Activated T-cell treated with anti-CD3 and anti-CD28 coated beads, Interleukin-2, amount 50 U/mL, for 48 hours (primary cell): ENCODE data around the gene LIMCH1.

ENCODE experiments used
- DNase-seq, 2 experiments: peaks; one replicate each; pipeline ENCODE4 v3.0.0-alpha.2; 2020

Gene LIMCH1

DNA sequence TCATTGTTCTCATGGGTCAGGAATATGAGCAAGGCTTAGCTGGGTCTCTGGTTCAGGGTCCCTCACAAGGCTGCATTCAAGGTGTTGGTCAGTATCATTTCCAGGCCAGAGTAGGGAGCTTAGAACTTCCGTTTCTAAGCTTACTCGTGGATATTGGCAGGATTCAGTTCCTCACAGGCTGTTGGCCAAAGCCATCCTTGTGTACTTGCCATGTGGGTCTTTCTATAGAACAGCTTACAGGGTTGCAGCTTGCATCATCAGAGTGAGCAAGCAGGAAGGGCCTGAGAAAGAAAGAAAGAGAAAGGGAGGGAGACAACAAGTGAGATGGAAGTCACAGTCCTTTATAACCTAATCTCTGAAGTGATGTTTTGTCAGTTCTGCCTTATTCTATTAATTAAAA, 5.1 kb upstream of the LIMCH1 start:
- DNase-seq = no peak

GRCh38 chr4:41533680-41534079, 4.3 kb upstream of the LIMCH1 start:
- no peak for DNase-seq

GRCh38 chr4:41534404-41534803, 3.6 kb upstream of the LIMCH1 start:
- DNase-seq = no peak

DNA sequence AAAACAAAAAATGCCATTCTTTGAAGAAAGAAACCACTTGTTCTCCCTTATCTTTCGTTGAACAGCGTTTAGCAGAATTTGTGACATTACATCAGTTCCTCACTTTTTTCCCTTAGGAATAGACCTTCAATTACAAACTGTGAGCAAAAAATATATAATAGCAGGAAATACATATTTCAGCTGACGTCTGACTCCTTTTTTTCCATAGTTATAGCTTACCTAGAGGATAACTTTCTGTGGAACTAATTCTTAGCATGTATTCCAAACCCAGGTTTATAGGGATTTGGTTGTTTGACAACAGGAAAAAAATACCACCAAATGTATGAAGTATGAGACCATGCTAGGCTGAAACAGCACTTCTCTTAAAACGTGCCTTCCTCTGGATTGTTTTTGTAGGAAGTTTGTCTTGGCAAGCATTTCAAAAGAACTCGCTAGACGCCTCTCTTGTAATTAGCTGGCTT, 2.0 kb upstream of the LIMCH1 start:
- no peak for DNase-seq

- no peak for DNase-seq
Observed at GRCh38 chr4:41537292-41537890, 566 bp upstream of the LIMCH1 start.

DNA sequence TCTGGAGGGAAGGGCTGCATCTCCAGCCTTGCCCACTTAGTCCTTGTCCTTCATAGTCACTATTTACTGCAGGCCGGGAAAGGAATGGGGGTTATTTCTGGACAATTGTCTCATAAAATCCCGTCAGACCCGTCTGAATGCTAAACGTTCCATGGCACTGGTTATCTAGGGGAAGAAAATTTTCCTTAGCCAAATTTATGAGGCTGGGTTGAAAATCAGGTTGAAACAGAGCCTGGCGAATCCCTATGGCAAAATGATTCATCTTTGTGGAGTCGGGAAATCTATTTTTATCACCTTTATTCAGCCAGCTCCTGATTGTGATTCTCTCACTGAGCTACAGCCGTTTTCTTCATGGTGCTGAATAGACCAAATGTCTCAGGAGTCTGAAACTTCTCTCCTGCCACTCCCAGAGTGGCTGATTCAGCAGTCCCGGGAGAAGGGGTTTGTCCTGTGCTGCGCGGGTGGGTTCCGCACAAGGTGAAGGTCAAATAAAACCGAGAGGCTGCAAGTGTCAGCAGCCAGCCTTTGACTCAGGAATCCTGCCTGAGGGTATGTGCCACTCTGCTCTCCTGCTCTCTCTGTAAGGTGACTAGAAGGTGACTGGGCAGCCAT, 1.0 kb downstream of the LIMCH1 start:
- DNase-seq = no peak

GRCh38 chr4:41539711-41540110, 1.8 kb downstream of the LIMCH1 start:
- DNase-seq = no peak

DNA sequence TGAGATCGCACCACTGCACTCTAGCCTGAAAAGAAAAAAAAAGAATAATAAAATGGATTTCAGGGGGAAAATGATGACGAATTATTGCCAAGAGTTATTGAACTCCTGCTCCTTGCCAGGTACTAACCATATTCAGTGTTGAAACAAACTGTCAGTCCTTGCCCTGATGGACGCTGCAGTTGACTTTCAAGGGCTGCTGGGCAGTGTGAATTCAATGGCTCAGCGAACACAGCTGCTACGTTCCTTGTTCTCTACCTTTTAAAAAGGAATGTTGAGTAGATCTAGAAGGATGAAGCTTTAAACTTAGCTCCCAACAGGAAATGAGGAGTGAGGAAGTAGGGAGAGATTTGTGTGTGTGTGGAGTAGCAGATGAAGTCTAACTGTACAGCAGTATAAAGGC, 2.7 kb downstream of the LIMCH1 start:
- no peak for DNase-seq

DNA sequence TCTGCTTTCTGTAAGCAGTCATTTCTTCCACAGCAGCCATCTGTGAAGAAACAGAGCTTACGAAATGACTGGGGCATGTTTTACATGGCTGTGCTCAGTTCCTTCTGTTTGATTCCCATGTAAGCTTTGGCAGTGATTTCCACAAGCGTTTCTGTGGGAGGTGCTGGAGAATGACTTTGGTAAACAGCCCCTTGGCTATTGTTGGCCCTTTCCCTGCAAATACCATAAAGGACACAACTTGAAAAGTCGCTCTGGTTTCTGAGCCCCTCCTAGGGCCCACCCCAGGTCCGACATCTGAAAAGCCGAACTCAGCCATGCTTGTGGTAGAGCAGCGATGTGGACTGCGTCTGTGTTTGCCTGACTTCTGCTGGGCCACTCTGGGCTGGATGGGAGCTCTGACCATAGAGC, 3.7 kb downstream of the LIMCH1 start:
- DNase-seq = no peak

DNA sequence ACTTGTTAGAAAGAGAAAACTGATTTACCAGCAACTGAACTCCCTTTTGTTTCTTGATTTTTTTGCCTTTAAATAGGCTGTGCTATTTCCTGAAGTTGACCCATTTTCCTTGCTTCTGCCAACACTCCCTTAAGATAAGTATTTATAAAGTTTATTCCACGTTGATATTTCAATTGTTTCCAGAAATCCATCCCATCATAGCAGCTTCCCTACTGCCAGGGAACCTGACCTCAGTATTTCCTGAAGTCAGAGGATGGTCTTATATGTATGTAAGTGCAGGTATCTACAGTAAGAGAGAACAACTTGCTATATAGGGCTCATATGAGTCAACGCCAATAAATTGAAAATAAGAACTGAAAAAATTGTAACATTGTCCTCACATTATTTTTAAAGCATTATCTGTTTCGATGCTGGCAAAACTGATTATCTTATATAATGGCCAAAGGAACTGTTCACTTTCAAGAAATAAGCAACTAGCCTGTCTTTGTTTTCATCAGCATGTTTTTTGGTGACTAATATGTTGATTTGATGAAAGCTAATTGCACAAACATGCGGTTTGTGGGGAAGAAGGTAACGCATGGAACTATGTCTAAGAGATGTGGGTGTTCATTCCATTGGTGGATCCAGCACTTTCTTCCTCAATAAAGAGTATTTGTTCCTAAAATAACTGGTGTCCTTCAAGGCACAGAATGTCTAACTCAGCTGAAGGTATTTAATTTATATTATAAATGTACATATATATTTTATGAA, 4.7 kb downstream of the LIMCH1 start:
- no peak for DNase-seq

DNA sequence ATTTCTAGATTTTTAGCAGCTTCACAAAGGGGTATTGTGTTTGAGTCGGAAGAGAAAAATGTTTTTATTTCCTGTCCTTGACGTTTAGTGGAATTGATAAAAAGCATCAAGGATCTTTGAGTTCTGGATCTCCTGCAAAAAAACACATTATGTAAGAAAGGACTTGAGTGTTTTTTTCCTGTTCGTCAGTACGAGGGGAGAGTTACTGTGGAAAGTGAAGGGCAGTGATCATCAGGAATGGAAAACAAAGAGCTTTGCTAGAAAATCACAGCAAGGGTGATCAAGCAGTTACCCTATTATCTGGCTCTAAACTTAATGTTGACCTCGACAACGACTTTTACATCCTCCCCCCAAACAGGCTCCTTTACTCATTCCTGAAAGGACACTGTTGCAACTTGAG, 7.3 kb downstream of the LIMCH1 start:
- DNase-seq = no peak

- no peak for DNase-seq
Observed at GRCh38 chr4:41546638-41547037, 8.7 kb downstream of the LIMCH1 start.

DNA sequence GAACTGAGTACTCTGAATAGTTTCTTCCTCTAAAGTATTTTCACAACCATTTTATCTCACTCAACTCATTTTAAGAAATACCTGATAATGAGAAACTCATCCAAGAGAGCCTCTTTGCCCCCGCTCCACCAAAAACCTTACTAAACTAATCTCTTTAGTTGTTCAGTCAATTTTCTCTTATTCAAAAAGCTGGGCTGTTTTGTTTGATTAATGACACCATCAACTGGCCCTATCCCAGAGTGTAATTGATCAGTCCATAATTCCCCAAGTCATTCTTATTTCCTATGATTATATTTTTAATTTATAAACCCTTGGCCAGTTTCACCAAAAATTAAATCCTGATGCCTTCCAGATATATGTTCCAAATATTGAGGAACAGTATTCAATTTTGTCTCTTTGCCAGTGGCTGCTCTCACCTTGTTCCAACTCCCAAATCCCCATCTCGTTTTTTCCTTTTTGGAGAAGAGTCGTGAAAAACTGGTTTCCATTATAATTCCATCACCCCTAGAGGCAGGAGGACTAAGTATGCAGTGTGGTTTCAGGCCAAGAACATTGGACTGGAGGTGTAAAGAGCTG, 10.4 kb downstream of the LIMCH1 start:
- DNase-seq = no peak

DNA sequence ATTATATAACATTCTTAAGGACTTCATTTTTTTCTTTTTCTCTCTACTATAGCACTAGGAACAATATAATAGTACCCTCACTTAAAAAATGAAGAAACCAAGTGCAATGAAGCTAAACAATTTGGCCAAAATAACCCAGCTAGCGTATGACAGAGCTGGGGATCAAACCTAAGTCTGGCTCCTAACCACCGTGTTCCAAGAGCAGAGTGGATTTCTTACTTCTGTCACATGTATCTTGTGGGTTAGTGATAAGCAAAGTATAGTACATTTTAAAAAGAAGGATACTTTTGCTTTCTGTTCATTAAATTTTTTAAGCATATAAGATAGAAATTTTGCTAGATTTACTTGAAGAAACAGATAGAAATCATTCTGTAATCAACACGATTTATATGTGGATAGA, 11.5 kb downstream of the LIMCH1 start:
- DNase-seq = no peak

GRCh38 chr4:41550308-41550707, 12.4 kb downstream of the LIMCH1 start:
- no peak for DNase-seq

DNA sequence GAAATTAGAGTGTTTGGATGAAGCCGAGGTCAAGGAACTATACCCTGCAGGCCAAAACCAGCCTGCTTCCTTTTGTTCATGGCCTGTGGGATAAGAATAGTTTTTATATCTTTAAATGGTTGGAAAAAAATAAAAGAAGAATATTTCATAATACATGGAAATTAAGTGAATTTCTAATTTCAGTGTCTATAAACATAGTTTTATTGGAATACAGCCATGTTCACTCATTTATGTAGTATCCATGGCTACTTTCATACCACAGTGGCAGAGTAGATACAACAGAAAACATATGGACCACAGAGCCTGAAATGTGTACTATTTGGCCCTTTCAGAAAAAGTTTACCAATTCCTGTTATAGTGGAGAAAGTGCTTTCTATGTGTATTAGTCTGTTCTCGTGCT, 13.6 kb downstream of the LIMCH1 start:
- no peak for DNase-seq

DNA sequence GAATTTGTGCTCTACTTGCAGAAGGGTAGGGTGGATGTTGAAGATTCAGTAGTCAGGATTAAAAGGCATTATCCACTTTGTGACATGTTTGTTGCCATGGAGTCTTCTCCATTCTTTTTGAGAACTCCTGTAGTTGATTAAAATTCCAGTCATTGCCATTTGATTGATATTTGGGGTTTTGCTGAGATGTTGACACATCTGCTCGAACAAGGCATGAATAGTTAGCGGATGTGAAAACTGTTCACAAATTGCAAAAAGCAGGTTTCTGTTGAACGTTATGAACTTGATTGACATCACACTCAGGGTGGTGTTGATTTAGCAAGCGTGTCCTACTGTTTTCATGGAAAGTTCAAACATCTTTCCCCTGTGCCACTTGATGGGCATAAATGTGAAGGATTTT, 16.9 kb downstream of the LIMCH1 start:
- no peak for DNase-seq

GRCh38 chr4:41556526-41556925, 18.6 kb downstream of the LIMCH1 start:
- no peak for DNase-seq

DNA sequence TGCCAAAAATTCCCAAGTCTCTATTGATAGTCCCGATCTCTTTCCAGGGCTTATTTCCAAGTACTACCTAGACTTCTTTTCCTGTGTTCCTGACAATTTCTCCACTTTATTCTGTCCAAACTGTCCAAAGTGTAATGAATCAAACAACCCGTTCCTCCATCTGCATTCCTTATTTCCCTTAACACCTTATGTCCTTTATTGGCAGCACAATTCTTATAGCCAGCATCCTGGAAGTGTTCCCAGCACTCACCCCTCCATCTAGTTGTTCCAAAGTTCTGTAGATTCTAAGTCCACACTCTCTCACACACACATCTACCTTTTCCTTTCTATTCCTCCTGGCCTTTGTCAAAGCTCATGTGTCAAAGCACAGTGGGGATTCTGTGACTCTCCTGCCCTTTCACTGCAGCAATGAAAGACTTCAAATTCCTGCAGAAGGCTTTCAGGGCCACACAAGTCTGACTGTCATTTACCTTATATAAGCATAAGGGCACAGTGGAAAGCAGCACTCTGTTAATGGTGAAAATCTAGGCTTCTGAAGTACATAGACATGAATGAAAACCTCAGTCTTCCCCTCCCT, 22.1 kb downstream of the LIMCH1 start:
- DNase-seq = no peak

DNA sequence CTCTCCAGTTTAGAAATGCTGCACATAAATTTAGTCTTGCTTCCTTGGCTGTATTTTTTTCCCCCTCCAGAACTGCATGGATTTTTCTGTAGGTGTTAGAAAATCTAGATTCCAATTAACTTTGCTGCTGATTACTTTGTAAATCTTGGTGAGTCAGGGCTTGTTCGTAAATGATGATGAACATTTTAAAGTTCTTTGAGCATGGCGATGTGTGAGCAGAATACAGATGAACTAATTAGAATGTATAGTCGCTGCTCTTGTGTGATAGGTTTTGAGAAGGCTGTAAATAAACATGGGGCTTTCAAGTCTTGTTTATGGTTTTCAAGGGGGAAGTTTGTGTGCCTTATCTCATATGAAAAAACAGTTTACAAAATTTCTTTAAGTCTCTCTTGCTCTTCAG, 23.3 kb downstream of the LIMCH1 start:
- DNase-seq = no peak

- no peak for DNase-seq
Observed at GRCh38 chr4:41567186-41567585, 29.2 kb downstream of the LIMCH1 start.

- no peak for DNase-seq
Observed at GRCh38 chr4:41568363-41568762, 30.4 kb downstream of the LIMCH1 start.

GRCh38 chr4:41569961-41570360, 32.0 kb downstream of the LIMCH1 start:
- DNase-seq = no peak

- DNase-seq = no peak
Observed at GRCh38 chr4:41571422-41571821, 33.5 kb downstream of the LIMCH1 start.
